H1 (cell line): Measurements from ENCODE around the gene TPSB2.

Source experiments
- ATF3 ChIP-seq: IDR thresholded peaks from 2 replicates; pipeline ENCODE4 v1.6.1; 2011; ENCODE audit warnings: low read depth, mild to moderate bottlenecking, low read length; ENCODE audit not compliant: insufficient read depth
- CREB1 ChIP-seq: IDR thresholded peaks from 2 replicates; pipeline ENCODE4 v1.6.1; 2012; ENCODE audit warnings: inconsistent platforms
- EP300 ChIP-seq, 2 experiments: IDR thresholded peaks; 1 replicate in 1 of 2; 2 replicates in 1 of 2; pipeline ENCODE4 v1.6.1; 2011 to 2012; ENCODE audit warnings: low read depth in 2 of 2, low read length in 2 of 2, mild to moderate bottlenecking in 2 of 2, borderline replicate concordance in 1 of 2, inconsistent platforms in 1 of 2, moderate library complexity in 1 of 2
- JUN ChIP-seq: IDR thresholded peaks from 2 replicates; pipeline ENCODE4 v1.6.1; 2011; ENCODE audit warnings: low read depth, mild to moderate bottlenecking, improper control_type of control experiment, low read length
- KDM1A ChIP-seq: fragments of 200-600, 300-600 bp; sonication (generic); IDR thresholded peaks from 2 replicates; pipeline ENCODE4 v1.7.1; 2016; ENCODE audit warnings: mild to moderate bottlenecking, low read length, borderline replicate concordance
- TAF1 ChIP-seq: IDR thresholded peaks from 2 replicates; pipeline ENCODE4 v1.6.1; 2011; ENCODE audit warnings: mild to moderate bottlenecking, low read depth, low read length

DNA sequence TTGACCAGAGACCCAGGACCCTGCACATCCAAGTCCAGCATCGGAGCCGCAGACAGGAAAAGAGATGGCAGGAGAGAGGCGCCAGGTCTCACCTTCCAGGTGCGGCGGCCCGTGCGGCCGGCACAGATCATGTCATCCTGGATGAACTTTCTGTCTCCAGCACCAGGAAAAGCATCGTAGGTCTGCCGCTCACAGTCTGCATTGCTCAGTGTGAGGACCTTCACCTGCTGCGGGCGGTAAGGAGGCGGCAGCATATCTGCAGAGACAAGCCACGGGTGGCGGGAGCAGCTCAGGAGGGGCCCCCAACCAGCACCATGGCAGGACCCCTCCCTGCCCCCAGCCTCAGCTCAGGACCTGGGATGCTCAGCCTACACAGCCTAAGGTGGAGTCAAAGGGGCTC is 43.8 kb upstream of the TPSB2 start:
- TF ChIP-seq TAF1 (no peak), CREB1 (no peak), EP300 (IDR thresholded peaks at IDR 0.05; ENCODE audit: borderline replicate concordance in 1 of 2, low read depth in 2 of 2, low read length in 2 of 2) (no peak), JUN (no peak), ATF3 (no peak), KDM1A (no peak)
